Measurements from ENCODE around the gene EGFL7.

Gene EGFL7

DNA sequence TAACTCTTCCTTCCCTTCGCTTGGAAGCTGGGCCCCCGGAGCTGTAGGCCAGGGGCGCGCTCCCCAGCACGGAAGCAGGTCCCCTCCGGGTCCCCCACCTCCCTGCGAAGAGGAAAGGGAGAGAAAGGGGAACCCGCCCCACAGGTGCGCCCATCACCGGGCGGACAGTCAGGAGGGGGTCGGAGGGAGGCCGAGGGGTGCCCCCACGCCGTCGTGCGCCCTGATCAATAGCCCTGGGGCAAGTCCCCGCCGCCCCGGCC is 23.7 kb downstream of the EGFL7 start:
- no peak for DNase-seq (ENCODE audit: low read depth)

DNA sequence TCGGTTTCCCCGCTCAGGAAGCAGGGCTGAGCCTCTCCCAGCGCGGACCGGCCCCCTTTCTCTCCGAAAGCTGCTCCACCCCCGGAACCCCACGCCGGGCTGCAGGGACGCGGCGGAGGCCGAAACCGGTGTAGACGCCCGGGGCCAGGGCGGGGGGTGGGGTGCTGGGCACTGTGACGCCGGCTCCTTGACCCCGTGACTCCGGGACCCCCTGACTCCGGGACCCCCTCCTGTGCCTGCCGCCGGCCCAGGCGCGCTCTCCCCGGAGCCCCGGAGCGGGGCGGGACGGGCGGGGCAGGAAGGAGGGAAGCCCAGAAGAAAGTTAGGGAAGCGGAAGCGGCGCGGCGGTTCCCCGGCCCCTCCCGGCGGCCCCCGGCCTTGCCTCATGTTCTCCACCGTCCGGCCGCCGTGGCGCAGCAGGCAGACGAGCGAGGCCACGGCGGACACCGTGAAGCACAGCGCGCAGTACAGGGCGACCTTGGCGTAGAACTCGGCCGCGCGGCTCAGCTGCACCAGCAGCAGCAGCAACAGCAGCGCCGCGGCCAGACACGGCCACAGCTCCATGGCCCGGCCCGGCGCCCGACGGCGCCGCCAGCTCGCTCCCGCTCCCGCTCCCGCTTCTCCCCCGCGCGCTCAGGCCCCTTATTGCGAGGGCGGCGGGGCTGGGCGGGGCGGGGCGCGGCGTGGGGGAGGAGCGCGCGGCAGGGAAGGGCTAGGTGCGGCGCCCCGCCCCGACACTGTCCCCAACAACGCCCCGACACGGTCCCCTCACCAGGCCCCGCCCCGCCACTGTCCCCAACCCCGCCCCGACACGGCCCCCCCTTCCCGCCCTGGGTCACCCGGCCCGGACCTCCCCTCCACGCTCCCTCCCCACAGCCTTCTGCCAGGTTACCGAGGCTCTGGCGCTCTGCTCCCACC is 24.3 kb downstream of the EGFL7 start, which contains the start of gene AGPAT2:
Gene AGPAT2 (minus strand): TSS at position 664 of the 918 bp plus-strand sequence. CDS start 100 bp downstream, at position 564.
- DNase-seq (ENCODE audit: low read depth) = peak; percentile 38

GRCh38 chr9:136687721-136688223 is 25.1 kb downstream of the EGFL7 start:
- no peak for DNase-seq (ENCODE audit: low read depth)

DNA sequence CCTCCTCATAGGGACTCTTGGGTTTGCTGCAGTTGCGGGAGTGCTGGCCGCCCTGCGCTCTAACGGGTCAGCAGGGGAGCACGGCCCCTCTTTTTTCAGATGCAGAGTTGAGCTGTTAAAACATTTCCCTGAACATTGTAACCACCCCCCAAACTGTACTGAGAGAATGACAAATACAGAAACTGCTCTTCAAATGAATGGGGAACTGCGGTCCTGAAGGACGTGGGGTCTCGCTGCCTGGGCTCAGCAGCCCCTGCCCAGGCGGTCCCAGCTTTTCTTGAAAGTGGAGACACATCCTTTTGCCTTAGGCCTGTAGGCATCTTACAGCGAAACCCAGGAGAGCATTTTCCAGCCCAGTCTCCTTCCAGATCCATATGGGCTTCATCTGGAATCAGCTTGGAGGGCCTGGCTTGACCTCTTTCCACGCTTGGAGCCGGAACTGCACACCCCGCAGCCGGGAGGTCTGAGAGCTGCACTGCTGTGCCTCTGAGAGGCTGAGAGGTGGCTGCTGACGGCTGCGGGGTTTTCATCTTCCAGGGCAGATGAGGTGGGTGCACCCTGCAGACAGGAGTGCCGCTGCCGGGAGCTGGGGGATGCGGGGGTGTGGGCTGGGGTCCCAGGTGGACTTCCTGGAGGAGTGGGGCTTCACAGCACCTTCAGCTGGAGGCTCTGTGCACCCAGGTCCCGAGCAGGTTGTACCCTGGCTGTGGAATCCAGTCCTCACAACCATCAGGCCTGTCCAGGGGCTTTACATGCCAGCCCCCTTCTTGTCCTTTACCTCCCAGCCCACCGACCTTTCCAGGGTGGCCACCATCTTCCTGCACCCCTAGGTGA is 25.8 kb downstream of the EGFL7 start:
- DNase-seq (ENCODE audit: low read depth) = no peak

GRCh38 chr9:136689108-136689460 is 26.4 kb downstream of the EGFL7 start:
- no peak for DNase-seq (ENCODE audit: low read depth)

DNA sequence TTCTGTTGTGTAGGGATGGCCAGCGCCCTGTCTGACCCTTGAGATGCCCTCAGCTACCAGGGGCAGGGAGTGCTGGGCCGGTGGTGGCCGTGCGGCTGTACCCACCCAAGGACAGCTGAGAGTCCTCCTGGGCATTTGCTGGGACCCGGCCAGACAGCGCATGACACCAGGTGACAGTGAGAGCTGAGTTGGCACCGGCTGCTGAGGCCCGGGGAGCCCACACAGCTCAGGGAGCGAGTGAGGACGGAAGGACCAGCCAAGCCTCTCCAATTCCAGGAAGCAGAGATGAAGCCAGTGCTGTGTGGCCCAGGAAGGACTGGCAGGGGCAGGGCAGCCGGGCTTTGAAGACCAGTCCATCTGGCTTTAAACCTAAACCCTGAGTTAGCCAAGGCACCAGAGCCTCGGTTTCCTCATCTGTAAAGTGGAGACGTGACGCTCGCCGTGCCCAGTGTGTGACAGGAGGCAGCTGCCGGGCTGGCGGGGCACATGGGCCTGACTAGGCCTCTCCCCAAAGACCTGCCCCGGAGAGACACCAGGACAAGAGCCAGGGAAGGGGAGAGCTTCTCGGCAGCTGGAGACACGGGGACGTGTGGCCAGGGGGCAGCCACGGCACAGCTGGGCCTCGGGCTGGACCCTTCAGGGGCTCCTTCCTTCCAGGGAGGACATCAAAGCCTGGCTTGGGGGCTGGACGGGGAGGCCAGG is 27.5 kb downstream of the EGFL7 start:
- DNase-seq (ENCODE audit: low read depth) = no peak

DNA sequence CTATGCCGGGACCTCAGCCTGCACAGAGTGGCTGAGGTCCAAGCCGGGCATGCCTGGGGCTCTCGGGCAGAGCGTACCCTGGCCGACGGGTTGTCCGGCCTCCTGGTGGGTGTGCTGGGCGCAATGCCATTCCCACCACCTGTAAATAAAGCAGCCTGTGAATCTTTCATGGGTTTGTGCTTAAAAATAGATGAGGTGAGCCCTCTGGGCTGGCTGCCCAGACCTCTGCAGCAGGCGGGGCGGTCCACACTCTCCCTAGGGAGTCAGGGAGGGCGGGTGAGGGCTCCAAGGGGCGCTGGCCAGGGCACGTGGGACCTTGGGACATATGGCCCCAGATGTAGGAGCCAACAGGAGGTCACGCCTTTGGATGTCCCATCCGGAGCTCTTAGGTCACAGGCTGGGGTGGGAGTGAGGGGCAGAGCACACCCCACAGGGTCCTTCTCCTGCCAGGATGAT is 28.1 kb downstream of the EGFL7 start:
- no peak for DNase-seq (ENCODE audit: low read depth)

- DNase-seq (ENCODE audit: low read depth) = no peak
Measured at GRCh38 chr9:136691316-136692184, 28.8 kb downstream of the EGFL7 start.

DNA sequence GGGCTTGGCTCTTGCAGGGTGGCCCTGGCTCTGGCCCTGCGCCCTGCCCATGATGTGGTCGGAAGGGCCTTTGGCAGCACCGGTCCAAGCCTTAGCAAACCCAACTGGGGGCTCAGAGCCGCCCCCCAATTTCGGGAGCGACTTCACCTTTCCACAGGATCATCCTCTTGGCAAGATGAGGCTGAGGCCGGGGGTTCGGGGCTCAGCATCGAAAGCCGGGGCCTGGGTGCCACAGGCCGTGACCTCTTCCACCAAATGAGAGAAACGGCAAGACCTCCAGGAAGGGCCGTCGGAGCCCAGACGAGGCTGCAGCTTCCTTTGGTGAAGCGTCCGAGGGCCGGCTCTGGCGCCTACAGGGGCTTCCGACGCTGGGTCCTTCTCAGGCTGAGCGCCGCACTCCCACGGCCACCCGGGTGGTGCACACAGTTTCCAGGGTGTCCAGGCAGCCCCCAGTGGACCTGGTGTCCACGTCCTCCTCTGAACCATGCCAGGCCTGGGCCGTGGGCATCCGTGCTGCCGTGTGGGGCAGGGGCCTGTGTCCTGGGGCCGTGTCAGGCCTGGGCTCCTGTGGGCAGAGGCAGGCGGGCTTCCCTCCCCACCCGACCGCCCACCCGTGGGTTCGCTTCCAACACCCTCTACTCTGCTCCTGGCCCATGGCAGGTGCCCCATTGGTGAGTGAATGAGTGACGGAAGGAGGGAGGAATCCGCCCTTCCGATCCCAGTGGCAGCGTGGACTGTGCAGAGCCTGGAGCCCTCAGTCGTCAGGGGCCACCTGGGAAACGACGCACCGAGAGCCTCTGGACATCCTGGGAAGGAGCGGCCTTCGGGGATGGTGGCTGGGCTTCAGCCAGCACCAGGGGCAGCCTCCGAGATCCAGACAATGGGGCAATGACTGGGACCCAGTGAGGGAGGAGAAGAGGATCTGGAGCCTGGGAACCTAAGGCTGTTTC is 29.7 kb downstream of the EGFL7 start:
- DNase-seq (ENCODE audit: low read depth) = no peak

DNA sequence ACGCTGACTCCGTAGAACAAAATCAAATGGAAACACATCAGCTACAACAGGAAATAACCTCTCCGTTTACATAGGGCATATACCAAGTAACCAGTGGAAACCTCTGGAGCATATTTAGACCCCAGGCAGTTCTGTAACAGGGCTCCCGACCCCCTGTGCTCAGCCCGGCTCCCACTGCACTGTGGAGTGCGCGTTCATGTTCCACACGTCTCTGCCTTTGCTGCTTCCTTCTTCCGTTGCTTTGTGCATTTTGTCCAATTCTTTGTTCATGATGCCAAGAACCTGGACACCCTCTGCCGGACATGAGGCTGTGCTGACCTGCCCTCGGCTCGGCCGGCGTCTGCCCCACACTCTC is 30.4 kb downstream of the EGFL7 start:
- DNase-seq (ENCODE audit: low read depth) = no peak

DNA sequence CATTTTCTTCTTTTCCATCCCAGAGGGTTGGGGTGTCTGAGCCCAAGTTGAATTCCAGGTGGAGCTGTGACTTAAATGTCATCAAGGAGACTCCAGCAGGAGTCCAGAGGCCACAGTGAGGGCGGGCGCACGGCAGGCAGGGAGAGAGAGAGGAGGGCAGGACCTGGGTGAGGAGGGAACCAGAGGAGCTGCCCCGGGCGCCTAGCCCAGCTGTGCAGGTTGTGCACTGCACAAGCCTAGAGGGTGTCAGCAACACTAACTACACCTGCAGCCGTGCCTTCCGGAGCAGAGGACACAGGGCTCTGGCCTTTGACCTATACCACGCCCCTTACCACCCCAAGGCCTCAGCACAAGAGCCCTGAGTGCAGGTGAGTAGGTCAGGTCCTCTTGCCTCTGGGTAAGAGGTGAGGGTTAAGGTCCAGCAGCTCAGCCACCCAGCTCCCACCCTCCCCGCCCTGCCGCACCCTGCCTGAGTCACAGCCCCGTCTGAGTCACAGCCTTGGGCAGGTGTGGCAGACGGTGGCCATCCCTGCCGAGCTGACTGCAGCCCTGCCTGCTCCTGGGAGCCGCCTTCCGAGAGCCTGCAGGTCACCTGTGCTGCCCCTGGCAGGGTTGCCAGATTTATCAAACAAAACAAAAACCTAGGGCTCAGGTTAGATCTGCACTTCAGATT is 30.9 kb downstream of the EGFL7 start:
- DNase-seq (ENCODE audit: low read depth) = no peak

- DNase-seq (ENCODE audit: low read depth) = no peak
Measured at GRCh38 chr9:136694163-136694871, 31.6 kb downstream of the EGFL7 start.

DNA sequence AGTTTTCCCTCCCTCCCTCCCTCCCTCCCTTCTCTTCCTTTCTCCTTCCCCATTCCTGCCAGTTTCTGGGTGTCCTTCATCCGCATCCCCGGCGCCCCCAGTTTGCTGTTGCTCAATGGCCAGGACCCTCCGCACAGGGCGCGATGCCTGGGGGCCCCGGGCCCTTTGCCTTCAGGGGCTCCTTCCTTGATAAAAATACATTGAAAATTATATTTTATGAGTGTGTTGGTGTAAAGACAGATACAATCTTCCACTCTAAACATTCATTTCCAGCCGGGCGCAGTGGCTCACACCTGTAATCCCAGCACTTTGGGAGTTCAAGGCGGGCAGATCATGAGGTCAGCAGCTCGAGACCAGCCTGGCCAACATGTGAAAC is 32.1 kb downstream of the EGFL7 start:
- no peak for DNase-seq (ENCODE audit: low read depth)

DNA sequence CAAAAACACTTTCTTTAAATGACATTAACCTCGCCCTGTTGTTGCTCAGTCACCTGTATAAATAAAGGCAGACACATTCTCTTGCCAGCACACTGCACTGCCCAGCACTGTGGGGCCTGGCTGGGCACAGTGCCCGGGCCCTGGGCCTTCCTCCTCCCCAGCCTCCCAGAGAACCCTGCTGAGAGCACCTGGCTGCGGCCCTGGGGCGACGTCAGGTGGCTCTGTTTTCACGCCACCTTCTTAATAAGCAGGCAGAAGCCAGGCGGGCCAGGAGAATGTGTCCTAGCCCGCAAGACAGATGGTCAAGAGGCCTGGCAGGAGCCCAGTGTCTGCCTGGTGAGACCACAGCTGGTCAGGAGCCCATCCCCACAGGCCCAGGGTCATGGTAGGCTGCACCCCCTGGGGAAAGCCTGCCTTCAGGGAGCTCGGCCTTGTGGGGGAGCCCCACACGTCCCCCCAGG is 32.7 kb downstream of the EGFL7 start:
- no peak for DNase-seq (ENCODE audit: low read depth)

DNA sequence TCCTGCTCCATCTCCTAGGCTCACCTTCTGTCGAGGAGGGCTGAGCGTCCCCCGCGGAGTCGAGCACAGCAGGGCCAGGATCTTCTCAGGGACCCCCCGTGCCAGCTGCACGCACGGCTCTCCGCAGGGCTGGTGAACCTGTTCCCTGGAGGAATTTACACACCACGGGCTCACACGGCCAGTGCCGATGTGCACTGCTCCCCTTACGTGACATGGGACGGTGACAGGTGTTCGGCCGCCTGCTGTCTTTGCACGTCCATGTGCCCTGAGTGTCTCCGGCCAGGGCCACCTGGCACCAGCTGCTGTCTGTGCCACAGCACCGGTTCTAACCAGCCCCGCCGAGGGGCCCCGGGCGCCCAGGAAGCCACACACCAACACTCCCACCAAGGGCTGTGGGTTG is 33.2 kb downstream of the EGFL7 start:
- no peak for DNase-seq (ENCODE audit: low read depth)

DNA sequence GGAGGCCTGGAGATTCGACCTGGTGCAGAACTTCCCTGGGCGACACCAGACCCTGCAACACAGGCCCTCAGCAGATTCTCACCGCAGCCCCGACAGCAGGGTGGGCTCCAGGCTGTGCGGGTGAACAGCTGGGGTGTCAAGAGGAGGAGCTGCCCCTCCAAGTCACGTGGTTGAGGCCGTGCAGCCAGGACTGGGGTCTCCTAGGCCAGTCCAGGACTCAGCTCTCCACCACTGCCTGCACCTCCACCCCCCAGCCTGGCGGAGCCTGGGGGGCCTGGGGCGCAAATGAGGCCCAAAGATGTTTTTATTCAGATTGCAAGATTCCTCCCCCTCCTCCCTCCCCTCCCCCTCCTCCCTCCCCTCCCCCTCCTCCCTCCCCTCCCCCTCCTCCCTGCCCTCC is 33.8 kb downstream of the EGFL7 start:
- no peak for DNase-seq (ENCODE audit: low read depth)

- DNase-seq (ENCODE audit: low read depth) = no peak
Measured at GRCh38 chr9:136697146-136697820, 34.6 kb downstream of the EGFL7 start.

DNA sequence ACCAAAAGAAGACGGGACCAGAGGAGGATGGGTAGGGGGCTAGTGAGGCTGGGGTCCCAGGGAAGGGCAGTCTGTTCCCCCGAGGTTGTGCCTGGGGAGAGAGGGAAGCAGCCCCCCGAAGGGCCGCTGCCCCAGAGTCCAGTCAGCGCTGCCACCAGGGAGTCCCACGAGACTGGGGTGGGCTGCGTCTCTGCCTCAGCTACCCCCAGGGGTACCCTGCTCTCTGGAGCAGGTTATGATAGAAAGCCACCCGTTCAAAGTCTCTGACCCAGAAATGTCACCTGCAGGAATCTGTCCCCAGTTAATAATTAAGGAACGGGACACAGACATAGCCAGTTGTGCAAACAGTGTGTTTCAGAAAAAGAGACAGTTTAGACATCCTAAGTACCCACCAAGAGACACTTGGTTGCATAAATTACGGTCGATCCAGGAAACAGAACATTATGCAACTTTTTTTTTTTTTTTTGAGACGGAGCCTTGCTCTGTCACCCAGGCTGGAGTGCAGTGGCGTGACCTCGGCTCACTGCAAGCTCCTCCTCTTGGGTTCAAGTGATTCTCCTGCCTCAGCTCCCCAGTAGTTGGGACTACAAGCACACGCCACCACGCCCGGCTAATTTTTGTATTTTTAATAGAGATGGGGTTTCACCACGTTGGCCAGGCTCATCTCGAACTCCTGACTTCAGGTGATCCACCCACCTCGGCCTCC is 35.3 kb downstream of the EGFL7 start:
- DNase-seq (ENCODE audit: low read depth) = no peak
